ENCODE measurements around the gene GHITM. TPM values are rescaled to one million over a fixed set of nuclear protein-coding genes. Genes with fewer than 3 reads are reported as not detected.

The GHITM gene
- total and polyA plus RNA-seq, 2 of the 8 experiments (the other 6 are each of a cell fraction or from before 2014, with no cell fraction given): 86.2 to 97.0 TPM

- TF ChIP-seq BRCA1 (IDR thresholded peaks at IDR 0.05; ENCODE audit: low read depth, low read length): no peak
- no peak for TF ChIP-seq SRF (IDR thresholded peaks at IDR 0.05; ENCODE audit: low read depth, low read length)
- no peak for TF ChIP-seq SIX5 (IDR thresholded peaks at IDR 0.05; ENCODE audit: low read depth, low read length)
- TF ChIP-seq MAX (IDR thresholded peaks at IDR 0.05): no peak
- TF ChIP-seq HDAC2 (IDR thresholded peaks at IDR 0.05; ENCODE audit: borderline replicate concordance in 1 of 2, low read depth in 2 of 2, low read length in 2 of 2): no peak
- no peak for TF ChIP-seq EZH2 (IDR thresholded peaks at IDR 0.05; ENCODE audit: low read depth, low read length, severe bottlenecking)
- TF ChIP-seq EGR1 (IDR thresholded peaks at IDR 0.05; ENCODE audit: borderline replicate concordance, low read depth, low read length): no peak
- TF ChIP-seq SIN3A (conservative IDR thresholded peaks at IDR 0.05 in 1 of 2, IDR thresholded peaks at IDR 0.05 in 1 of 2; ENCODE audit: low read depth in 1 of 2, low read length in 2 of 2): no peak
- TF ChIP-seq GTF2F1 (IDR thresholded peaks at IDR 0.05; ENCODE audit: borderline replicate concordance, low read depth, low read length): no peak
Observed at GRCh38 chr10:84197643-84198042, 58.3 kb downstream of the GHITM start (continued).

All from H1 (cell line).